A549 (cell line): Measurements from ENCODE around the gene FBXL22. TPM values are rescaled to one million over a fixed set of nuclear protein-coding genes. Genes with fewer than 3 reads are reported as not detected.

Experiments used
- ATAC-seq, 2 experiments: fragments of 200-7000 bp in 1 of 2; fragments of >200 bp in 1 of 2; cut with Nextera tagmentation in 1 of 2; cut with Tn5 transposase in 1 of 2; 3 replicates each; pipeline versions ENCODE4 v1.8.0 to v1.9.1; 2018 to 2020; ENCODE audit warnings: mild to moderate bottlenecking in 1 of 2, moderate library complexity in 1 of 2
- CTCF ChIA-PET: fragments of 300-600 bp; sonication (Branson Sonifier 250); formaldehyde crosslinking; extraction: SDS; loops from one replicate; lab custom pipeline; 2021; ENCODE audit warnings: antibody characterized with exemption, inconsistent platforms; lab: Yijun Ruan, JAX
- POLR2A ChIA-PET: fragments of 350-600 bp; formaldehyde crosslinking; extraction: SDS; loops from one replicate; lab custom pipeline; 2021; ENCODE audit warnings: antibody characterized with exemption, inconsistent platforms; lab: Yijun Ruan, JAX
- DNase-seq, 2 experiments: peaks; one replicate each; pipeline versions ENCODE4 v3.0.0 to v3.0.0-alpha.2; 2011 to 2016; ENCODE audit warnings: low read depth in 1 of 2, low spot score in 1 of 2
- FAIRE-seq: peaks from 2 replicates; lab custom pipeline; 2011; peaks lifted over from hg19 to GRCh38; lab: Jason Lieb, UNC
- H3K27ac ChIP-seq, 2 experiments: fragments of >200 bp; sonication (Bioruptor Twin); formaldehyde crosslinking; 3 replicates each; pipeline ENCODE4 v1.5.1; 2016 to 2017
- H3K4me1 ChIP-seq: fragments of >200 bp; sonication (Bioruptor Twin); formaldehyde crosslinking; 3 replicates; pipeline ENCODE4 v1.6.1; 2016
- H3K4me2 ChIP-seq: fragments of >200 bp; sonication (Bioruptor Twin); formaldehyde crosslinking; 3 replicates; pipeline ENCODE4 v1.6.1; 2016
- H3K4me3 ChIP-seq: fragments of >200 bp; sonication (Bioruptor Twin); formaldehyde crosslinking; 3 replicates; pipeline ENCODE4 v1.5.1; 2016
- H3K9me3 ChIP-seq: fragments of >200 bp; sonication (Bioruptor Twin); formaldehyde crosslinking; 3 replicates; pipeline ENCODE4 v1.6.1; 2016
- ATOH8 ChIP-seq: fragments of 250-450 bp; sonication (Bioruptor Pico); IDR thresholded peaks from 2 replicates; pipeline ENCODE4 v1.5.0; 2020; ENCODE audit warnings: low read depth, mild to moderate bottlenecking, moderate library complexity
- BHLHE40 ChIP-seq: IDR thresholded peaks from 2 replicates; pipeline ENCODE4 v1.6.1; 2012; ENCODE audit warnings: low read depth, low read length, inconsistent platforms
- CEBPB ChIP-seq, 2 experiments: fragments of >200 bp in 1 of 2; sonication (Bioruptor Twin) in 1 of 2; formaldehyde crosslinking in 1 of 2; IDR thresholded peaks; 2 replicates each; pipeline ENCODE4 v1.6.1; 2012 to 2016
- CTCF ChIP-seq: fragments of >200 bp; sonication (Bioruptor Twin); formaldehyde crosslinking; IDR thresholded peaks from 3 replicates; pipeline ENCODE4 v1.5.1; 2016
- EP300 ChIP-seq, 2 experiments: fragments of >200 bp; sonication (Bioruptor Twin); formaldehyde crosslinking; IDR thresholded peaks; 2 replicates in 1 of 2; 3 replicates in 1 of 2; pipeline ENCODE4 v1.6.1; 2016 to 2017
- FOSL2 ChIP-seq, 2 experiments: fragments of 450-650 bp in 1 of 2; fragments of >200 bp in 1 of 2; sonication (Bioruptor Twin) in 1 of 2; formaldehyde crosslinking; IDR thresholded peaks; 2 replicates each; pipeline versions ENCODE4 v1.5.0 to v1.6.1; 2016 to 2020; ENCODE audit warnings: mild to moderate bottlenecking in 1 of 2, moderate library complexity in 1 of 2
- FOXS1 ChIP-seq: fragments of 250-450 bp; sonication (Bioruptor Pico); IDR thresholded peaks from 2 replicates; pipeline ENCODE4 v1.5.0; 2020; ENCODE audit warnings: mild to moderate bottlenecking, moderate library complexity
- GATA3 ChIP-seq: IDR thresholded peaks from 2 replicates; pipeline ENCODE4 v1.6.1; 2012; ENCODE audit warnings: borderline replicate concordance
- HDAC2 ChIP-seq: fragments of 200-600 bp; sonication (generic); IDR thresholded peaks from 2 replicates; pipeline ENCODE4 v1.6.1; 2016
- HEYL ChIP-seq: fragments of 250-450 bp; sonication (Bioruptor Pico); IDR thresholded peaks from 2 replicates; pipeline ENCODE4 v1.8.0; 2021; ENCODE audit warnings: mild to moderate bottlenecking, moderate library complexity
- HOXB5 ChIP-seq: fragments of 250-450 bp; sonication (Bioruptor Pico); IDR thresholded peaks from 2 replicates; pipeline ENCODE4 v1.5.0; 2020; ENCODE audit warnings: mild to moderate bottlenecking, moderate library complexity
- JUN ChIP-seq, 2 experiments: fragments of >200 bp; sonication (Bioruptor Twin); formaldehyde crosslinking; IDR thresholded peaks; 2 replicates in 1 of 2; 3 replicates in 1 of 2; pipeline ENCODE4 v1.6.1; 2016 to 2017
- KDM5A ChIP-seq: fragments of 200-600 bp; sonication (generic); IDR thresholded peaks from 2 replicates; pipeline ENCODE4 v1.6.1; 2016; ENCODE audit warnings: antibody characterized with exemption, mild to moderate bottlenecking
- NFE2L2 ChIP-seq: fragments of 150-350 bp; conservative IDR thresholded peaks from 2 replicates; pipeline ENCODE4 v1.6.1; 2014; ENCODE audit warnings: low read length
- NPAS2 ChIP-seq: fragments of 250-450 bp; sonication (Bioruptor Pico); IDR thresholded peaks from 2 replicates; pipeline ENCODE4 v1.8.0; 2022; ENCODE audit warnings: mild to moderate bottlenecking, moderate library complexity, borderline replicate concordance
- RNF2 ChIP-seq: fragments of 200-600 bp; sonication (generic); IDR thresholded peaks from 2 replicates; pipeline ENCODE4 v1.6.1; 2016; ENCODE audit warnings: low read depth, mild to moderate bottlenecking, antibody characterized with exemption, moderate library complexity, borderline replicate concordance
- TFCP2L1 ChIP-seq: fragments of 250-450 bp; sonication (Bioruptor Pico); IDR thresholded peaks from 2 replicates; pipeline ENCODE4 v1.5.0; 2021; ENCODE audit warnings: mild to moderate bottlenecking
- WGBS: methylation state at CpG from one replicate; pipeline ENCODE4 v1.1.6; 2017; ENCODE audit errors: missing lambda C conversion rate; 5-methylcytosine and 5-hydroxymethylcytosine counted together
- polyA plus RNA-seq, 4 experiments: library from polyadenylated mRNA; depleted of rRNA in 3 of 4; stranded (reverse); fragments of >200 nt; fragmentation: RNase III in 1 of 4; extraction: RNeasy Plus Mini Kit Qiagen cat#74134 plus additional on column Dnase treatment in 1 of 4; gene quantifications; 2 replicates in 3 of 4; 3 replicates in 1 of 4; pipeline ENCODE4 v1.2.3, GENCODE V29; 2011 to 2017
- TF ChIP-seq, protein P1 (sequence below): fragments of >200 bp; sonication (Bioruptor Twin); formaldehyde crosslinking; IDR thresholded peaks from 3 replicates; pipeline ENCODE4 v1.6.1; 2016
- TF ChIP-seq, protein P2 (sequence below): fragments of 200-600 bp; sonication (generic); IDR thresholded peaks from 2 replicates; pipeline ENCODE4 v1.6.1; 2016; ENCODE audit warnings: antibody characterized with exemption, mild to moderate bottlenecking, moderate library complexity

FBXL22 gene
- polyA plus RNA-seq, 2 of the 4 experiments (the other 2 are of a cell fraction): 0.18 to 0.23 TPM

DNA sequence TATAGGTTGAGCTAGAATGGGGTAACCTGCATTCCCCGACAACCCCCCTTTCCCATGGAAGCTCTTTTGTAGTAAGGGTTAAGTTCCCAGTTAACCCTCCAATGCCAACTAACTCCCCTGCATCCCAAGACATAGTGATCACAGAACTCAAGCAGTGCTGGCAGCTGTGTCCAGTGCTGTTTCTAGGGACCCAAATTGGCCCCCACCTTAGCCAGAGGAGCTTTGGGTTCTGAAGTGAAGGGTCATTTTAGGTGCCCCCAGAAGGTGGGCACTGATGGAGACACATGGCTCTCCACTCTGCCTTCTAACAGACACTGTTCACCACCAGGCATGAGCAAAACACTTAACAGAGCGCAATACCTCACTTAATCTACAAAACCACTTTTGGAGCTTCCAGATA is 7.1 kb downstream of the FBXL22 start (continued):
- no peak for TF ChIP-seq CTCF
- no peak for TF ChIP-seq EP300 (IDR thresholded peaks at IDR 0.05)

DNA sequence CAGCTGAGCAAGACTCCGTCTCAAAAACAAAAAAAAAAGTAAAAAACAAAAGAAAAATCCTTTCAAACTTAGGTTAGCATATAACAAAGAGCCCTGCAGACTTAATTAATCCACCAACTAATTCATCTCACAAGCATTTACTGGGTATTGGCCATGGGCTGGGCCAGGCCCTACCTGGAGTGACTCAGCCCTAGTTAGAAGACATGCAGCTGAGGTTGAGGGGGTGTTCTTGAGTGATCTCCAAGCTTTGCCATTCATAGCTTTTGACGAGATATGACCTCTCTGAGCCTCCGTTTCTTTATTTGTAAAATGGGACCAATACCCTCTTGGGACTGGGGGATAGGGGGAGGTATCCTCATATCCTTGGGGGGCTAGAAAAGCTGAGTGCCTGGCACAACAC is 7.8 kb downstream of the FBXL22 start:
- no peak overlapping the region for H3K27ac ChIP-seq
- POLR2A ChIA-PET: no interaction called here
- no peak overlapping the region for H3K4me3 ChIP-seq
- CTCF ChIA-PET: interaction anchor here (0.9 to 8.6 kb wide), 8 partner anchors 8 to 463 kb away, joined by 3 to 101 read pairs (median 10); partner anchors contain the start of genes DAPK2 and FBXL22
- H3K9me3 ChIP-seq: no peaks in the 10 kb centered on the region
- ATAC-seq (no peak), FAIRE-seq (no peak), DNase-seq (no peak)
- peaks cover 5% of the 10 kb centered on the region; the same call in 2 of the 3 replicates for H3K4me1 ChIP-seq
- no peak overlapping the region for H3K4me2 ChIP-seq
- 86% methylated on average over 3 of the region's 3 CpGs for whole genome bisulfite sequencing
- TF ChIP-seq HEYL (CRISPR knock-in tag): no peak
- TF ChIP-seq HDAC2: no peak

DNA sequence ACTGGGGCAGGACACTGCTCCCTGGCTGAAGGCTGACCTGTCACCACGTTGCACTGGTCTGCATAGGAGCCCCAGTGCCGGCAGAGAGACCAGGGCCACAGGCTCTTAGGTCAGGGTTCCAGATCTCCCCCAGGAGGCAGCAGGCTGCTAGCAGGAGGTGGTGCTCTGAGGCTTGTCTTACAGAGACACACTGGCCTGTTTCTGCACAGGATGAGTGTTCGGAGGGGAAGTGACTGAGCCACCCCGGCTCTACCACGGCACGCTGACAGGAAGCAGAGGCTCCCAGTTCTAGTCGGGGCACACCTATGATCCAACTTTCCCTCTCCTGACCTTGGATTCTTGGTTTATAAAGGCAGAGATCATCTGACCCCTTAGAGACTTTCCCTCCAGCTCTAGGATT is 8.6 kb downstream of the FBXL22 start:
- H3K4me1 ChIP-seq: peaks cover 12% of the 10 kb centered on the region
- CTCF ChIA-PET: interaction anchor here (0.9 to 8.6 kb wide), 7 partner anchors 8 to 462 kb away, joined by 3 to 101 read pairs (median 11); partner anchors contain the start of genes DAPK2 and FBXL22
- H3K4me3 ChIP-seq: no peak overlapping the region
- H3K9me3 ChIP-seq: no peaks in the 10 kb centered on the region
- TF ChIP-seq CEBPB (IDR thresholded peaks at IDR 0.05) (no peak), FOSL2 (IDR thresholded peaks at IDR 0.05) (no peak), FOSL2 (CRISPR knock-in tag; IDR thresholded peaks at IDR 0.05) (no peak), TFCP2L1 (CRISPR knock-in tag) (no peak), HOXB5 (CRISPR knock-in tag) (no peak), NFE2L2 (no peak), BHLHE40 (no peak), HEYL (CRISPR knock-in tag) (no peak), GATA3 (no peak), RNF2 (no peak), JUN (IDR thresholded peaks at IDR 0.05) (no peak), KDM5A (no peak), NPAS2 (CRISPR knock-in tag) (no peak), FOXS1 (CRISPR knock-in tag) (no peak), ATOH8 (CRISPR knock-in tag) (no peak)
- TF ChIP-seq, protein P1, sequence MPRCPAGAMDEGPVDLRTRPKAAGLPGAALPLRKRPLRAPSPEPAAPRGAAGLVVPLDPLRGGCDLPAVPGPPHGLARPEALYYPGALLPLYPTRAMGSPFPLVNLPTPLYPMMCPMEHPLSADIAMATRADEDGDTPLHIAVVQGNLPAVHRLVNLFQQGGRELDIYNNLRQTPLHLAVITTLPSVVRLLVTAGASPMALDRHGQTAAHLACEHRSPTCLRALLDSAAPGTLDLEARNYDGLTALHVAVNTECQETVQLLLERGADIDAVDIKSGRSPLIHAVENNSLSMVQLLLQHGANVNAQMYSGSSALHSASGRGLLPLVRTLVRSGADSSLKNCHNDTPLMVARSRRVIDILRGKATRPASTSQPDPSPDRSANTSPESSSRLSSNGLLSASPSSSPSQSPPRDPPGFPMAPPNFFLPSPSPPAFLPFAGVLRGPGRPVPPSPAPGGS: no peak
- TF ChIP-seq, protein P2, sequence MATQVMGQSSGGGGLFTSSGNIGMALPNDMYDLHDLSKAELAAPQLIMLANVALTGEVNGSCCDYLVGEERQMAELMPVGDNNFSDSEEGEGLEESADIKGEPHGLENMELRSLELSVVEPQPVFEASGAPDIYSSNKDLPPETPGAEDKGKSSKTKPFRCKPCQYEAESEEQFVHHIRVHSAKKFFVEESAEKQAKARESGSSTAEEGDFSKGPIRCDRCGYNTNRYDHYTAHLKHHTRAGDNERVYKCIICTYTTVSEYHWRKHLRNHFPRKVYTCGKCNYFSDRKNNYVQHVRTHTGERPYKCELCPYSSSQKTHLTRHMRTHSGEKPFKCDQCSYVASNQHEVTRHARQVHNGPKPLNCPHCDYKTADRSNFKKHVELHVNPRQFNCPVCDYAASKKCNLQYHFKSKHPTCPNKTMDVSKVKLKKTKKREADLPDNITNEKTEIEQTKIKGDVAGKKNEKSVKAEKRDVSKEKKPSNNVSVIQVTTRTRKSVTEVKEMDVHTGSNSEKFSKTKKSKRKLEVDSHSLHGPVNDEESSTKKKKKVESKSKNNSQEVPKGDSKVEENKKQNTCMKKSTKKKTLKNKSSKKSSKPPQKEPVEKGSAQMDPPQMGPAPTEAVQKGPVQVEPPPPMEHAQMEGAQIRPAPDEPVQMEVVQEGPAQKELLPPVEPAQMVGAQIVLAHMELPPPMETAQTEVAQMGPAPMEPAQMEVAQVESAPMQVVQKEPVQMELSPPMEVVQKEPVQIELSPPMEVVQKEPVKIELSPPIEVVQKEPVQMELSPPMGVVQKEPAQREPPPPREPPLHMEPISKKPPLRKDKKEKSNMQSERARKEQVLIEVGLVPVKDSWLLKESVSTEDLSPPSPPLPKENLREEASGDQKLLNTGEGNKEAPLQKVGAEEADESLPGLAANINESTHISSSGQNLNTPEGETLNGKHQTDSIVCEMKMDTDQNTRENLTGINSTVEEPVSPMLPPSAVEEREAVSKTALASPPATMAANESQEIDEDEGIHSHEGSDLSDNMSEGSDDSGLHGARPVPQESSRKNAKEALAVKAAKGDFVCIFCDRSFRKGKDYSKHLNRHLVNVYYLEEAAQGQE: no peak
- ATAC-seq: no peak
- WGBS: 77% methylated on average over 7 of the region's 7 CpGs
- FAIRE-seq: no peak
- no peak overlapping the region for H3K27ac ChIP-seq
- POLR2A ChIA-PET: no interaction called here
- H3K4me2 ChIP-seq: no peak overlapping the region
- DNase-seq: no peak
